ENCODE results near the gene SLC22A17.
"Not testable (repeated sequence)": the region's sequence is repeated elsewhere in the genome, so short reads cannot be mapped to it uniquely, and the experiment has no call there.

SLC22A17 gene

GRCh38 chr14:23339506-23340268, 13.0 kb downstream of the SLC22A17 start:
- H3K36me3 ChIP-seq: no peaks in the 10 kb centered on the region
- H3K27ac ChIP-seq: no peak overlapping the region
- no peaks in the 10 kb centered on the region for H3K4me1 ChIP-seq (ENCODE audit: control insufficient read depth in 1 of 2, insufficient read depth in 1 of 2, low read depth in 1 of 2, low read length in 1 of 2)

DNA sequence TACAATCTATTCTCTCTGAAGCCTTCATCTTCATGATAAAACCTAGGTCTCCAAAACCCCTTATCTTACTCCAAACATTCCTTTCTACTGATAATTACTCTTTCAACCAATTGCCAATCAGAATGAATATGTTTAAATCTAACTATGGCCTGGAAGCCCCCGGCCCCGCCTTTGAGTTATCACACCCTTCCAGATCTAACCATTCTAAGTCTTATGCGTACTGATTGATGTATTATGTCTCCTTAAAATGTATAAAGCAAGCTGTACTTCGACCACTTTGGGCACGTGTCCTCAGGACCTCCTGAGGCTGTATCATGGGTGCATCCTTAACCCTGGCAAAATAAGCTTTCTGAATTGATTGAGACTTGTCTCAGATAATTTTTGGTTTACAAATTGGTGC, 17.1 kb downstream of the SLC22A17 start:
- no peak for TF ChIP-seq CTCF (IDR thresholded peaks at IDR 0.05)
- Histone ChIP-seq H3K36me3 (no peaks in the 10 kb centered on the region), H3K4me3 (ENCODE audit: low read depth in 1 of 2, low read length in 1 of 2) (no peak overlapping the region), H3K27ac (no peak overlapping the region), H3K27me3 (peaks cover 29% of the 10 kb centered on the region), H3K9me3 (no peaks in the 10 kb centered on the region), H3K4me1 (ENCODE audit: control insufficient read depth in 1 of 2, insufficient read depth in 1 of 2, low read depth in 1 of 2, low read length in 1 of 2) (no peaks in the 10 kb centered on the region)

More at GRCh38 chr14:23339506-23340268, 13.0 kb downstream of the SLC22A17 start:
- no peaks in the 10 kb centered on the region for H3K9me3 ChIP-seq
- H3K27me3 ChIP-seq: peaks cover 21% of the 10 kb centered on the region
- TF ChIP-seq CTCF (IDR thresholded peaks at IDR 0.05): no peak
- H3K4me3 ChIP-seq (ENCODE audit: low read depth in 1 of 2, low read length in 1 of 2): no peak overlapping the region

DNA sequence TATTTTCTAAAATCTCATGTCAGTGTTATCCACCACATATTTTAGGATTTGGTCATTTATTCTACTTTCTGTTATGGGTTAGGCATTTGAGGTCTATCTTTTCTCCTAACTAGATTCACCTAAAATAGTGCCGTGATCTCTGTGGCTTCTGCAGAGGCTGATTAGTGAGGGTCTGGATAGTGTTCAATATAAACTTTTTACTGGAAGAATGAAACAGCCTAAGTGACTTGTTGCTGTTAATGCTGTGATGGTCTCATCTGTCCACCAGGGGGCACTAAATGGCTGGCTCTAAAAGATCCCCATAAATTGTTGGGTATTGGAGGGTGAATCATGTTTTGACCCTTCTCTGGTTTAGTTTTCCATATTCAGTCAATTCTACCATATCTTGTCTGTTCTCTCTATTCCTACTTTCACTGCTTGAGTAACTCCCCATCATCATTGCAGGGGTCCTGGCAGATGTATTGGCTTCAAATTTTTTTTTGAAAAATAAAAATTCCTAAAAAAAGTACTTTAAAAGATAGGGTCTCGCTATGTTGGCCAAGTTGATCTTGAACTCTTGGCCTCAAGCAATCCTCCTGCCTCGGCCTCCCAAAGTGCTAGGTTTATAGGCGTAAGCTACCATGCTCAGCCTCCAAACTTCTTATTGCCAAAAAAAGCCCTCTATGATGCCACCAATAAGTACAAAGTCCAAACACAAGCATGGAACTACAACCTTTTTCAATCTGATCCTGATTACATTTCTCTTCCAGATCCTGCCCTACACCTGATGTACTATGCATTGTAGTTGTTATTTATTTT, 24.5 kb downstream of the SLC22A17 start:
- TF ChIP-seq CTCF (IDR thresholded peaks at IDR 0.05): peak; percentile 91
- H3K4me1 ChIP-seq (ENCODE audit: control insufficient read depth in 1 of 2, insufficient read depth in 1 of 2, low read depth in 1 of 2, low read length in 1 of 2): peaks cover under 1 to 2% of the 10 kb centered on the region in 2 experiments
- H3K4me3 ChIP-seq (ENCODE audit: low read depth in 1 of 2, low read length in 1 of 2): no peak overlapping the region
- H3K27ac ChIP-seq: no peak overlapping the region
- peaks cover 32% of the 10 kb centered on the region for H3K36me3 ChIP-seq
- peaks cover 7% of the 10 kb centered on the region for H3K27me3 ChIP-seq
- no peaks in the 10 kb centered on the region for H3K9me3 ChIP-seq

DNA sequence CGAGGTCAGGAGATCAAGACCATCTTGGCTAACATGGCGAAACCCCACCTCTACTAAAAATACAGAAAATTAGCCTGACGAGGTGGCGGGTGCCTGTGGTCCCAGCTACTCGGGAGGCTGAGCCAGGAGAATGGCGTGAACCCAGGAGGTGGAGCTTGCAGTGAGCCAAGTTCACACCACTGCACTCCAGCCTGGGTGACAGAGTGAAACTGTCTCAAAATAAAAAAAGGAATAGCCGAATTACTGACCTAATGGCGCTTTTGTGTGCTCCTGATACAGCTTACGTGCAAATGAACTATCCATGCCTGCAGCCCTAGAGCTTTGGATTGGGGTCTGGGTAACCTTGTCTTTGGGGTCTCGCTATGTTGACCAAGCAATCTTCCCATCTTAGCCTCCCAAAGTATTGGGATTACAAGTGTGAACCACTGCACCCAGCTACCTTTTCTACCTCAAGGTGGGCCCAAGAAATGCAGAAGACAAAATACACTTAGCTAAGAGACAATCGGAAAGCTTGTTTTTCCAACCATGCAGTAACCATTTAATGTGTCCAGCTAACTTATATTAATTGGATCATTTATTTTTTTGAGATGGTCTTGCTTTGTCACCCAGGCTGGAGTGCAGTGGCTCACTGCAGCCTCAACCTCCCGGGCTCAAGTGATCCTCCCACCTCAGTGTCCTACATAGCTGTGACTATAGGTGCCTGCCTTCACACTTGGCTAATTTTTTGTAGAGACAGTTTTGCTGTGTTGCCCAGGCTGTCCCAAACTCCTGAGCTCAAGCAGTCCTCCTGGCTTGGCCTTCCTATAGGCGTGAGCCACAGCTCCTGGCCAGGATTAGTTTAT, 26.0 kb downstream of the SLC22A17 start:
- H3K36me3 ChIP-seq: peaks cover 38% of the 10 kb centered on the region
- H3K9me3 ChIP-seq: no peaks in the 10 kb centered on the region
- H3K4me1 ChIP-seq (ENCODE audit: control insufficient read depth in 1 of 2, insufficient read depth in 1 of 2, low read depth in 1 of 2, low read length in 1 of 2): peaks cover 15% of the 10 kb centered on the region in 2 experiments
- no peak overlapping the region for H3K4me3 ChIP-seq (ENCODE audit: low read depth in 1 of 2, low read length in 1 of 2)
- peaks cover 5% of the 10 kb centered on the region for H3K27me3 ChIP-seq
- no peak overlapping the region for H3K27ac ChIP-seq
- TF ChIP-seq CTCF (IDR thresholded peaks at IDR 0.05): no peak

GRCh38 chr14:23325746-23326145, 26.9 kb downstream of the SLC22A17 start:
- H3K9me3 ChIP-seq; H3K4me3 ChIP-seq (ENCODE audit: low read depth in 1 of 2, low read length in 1 of 2); H3K27me3 ChIP-seq; H3K27ac ChIP-seq: not testable (repeated sequence)
- Histone ChIP-seq H3K4me1 (ENCODE audit: control insufficient read depth in 1 of 2, insufficient read depth in 1 of 2, low read depth in 1 of 2, low read length in 1 of 2) (peaks cover 15 to 16% of the 10 kb centered on the region in 2 experiments), H3K36me3 (peaks cover 38% of the 10 kb centered on the region)

Data from neutrophil (primary cell).